Pancreas (tissue), 10 donors: ENCODE data around the gene PPP1R1B. TPM values are rescaled to one million over a fixed set of nuclear protein-coding genes. Genes with fewer than 3 reads are reported as not detected.

Source experiments
- ATAC-seq, 4 donors: fragments of 200-7000 bp; cut with Tn5 transposase; one replicate each; pipeline versions ENCODE4 v1.8.0 to v1.9.1; 2020; ENCODE audit warnings: mild to moderate bottlenecking in 4 of 4, moderate library complexity in 4 of 4
- DNase-seq, 6 donors: peaks; one replicate each; pipeline ENCODE4 v3.0.0-alpha.2; 2020
- FAIRE-seq: peaks from 2 replicates; lab custom pipeline; 2012; peaks lifted over from hg19 to GRCh38; lab: Jason Lieb, UNC
- H3K27ac ChIP-seq, 4 donors: fragments of 200-600 bp; sonication (generic); 1 replicate in 3 of 4; 2 replicates in 1 of 4; pipeline versions ENCODE4 v1.5.0 to v1.8.0; 2020
- H3K27me3 ChIP-seq, 4 donors: fragments of 200-600 bp; one replicate each; pipeline ENCODE4 v1.8.0; 2021
- H3K36me3 ChIP-seq, 3 donors: fragments of 200-600 bp; sonication (generic) in 1 of 3; one replicate each; pipeline versions ENCODE4 v1.5.0 to v1.8.0; 2020 to 2021
- H3K4me1 ChIP-seq, 3 donors: fragments of 200-600 bp; one replicate each; pipeline ENCODE4 v1.8.0; 2021
- H3K4me3 ChIP-seq, 4 donors: fragments of 200-600 bp; sonication (generic) in 2 of 4; one replicate each; pipeline versions ENCODE4 v1.5.0 to v1.8.0; 2020 to 2021
- H3K9me3 ChIP-seq, 4 donors: fragments of 200-600 bp; one replicate each; pipeline ENCODE4 v1.8.0; 2021
- CTCF ChIP-seq, 4 donors: fragments of 200-600 bp; sonication (generic) in 3 of 4; IDR thresholded peaks; one replicate each; pipeline versions ENCODE4 v1.5.0 to v1.8.0; 2021; ENCODE audit warnings: antibody characterized with exemption in 4 of 4
- WGBS, 2 donors: extraction: QIAGEN DNeasy Blood & Tissue Kit; methylation state at CpG; one replicate each; pipeline ENCODE4 v1.1.7; 2013; 5-methylcytosine and 5-hydroxymethylcytosine counted together
- intact Hi-C, 3 donors: fragments of 100-400 bp; cut with DNase I; formaldehyde crosslinking; loops; one replicate each; pipeline versions ENCODE4 v1.11.1 to v1.14.2; 2022
- polyA plus RNA-seq, 2 donors: library from polyadenylated mRNA; stranded (reverse); fragments of 200-250 nt; gene quantifications; one replicate each; pipeline ENCODE4 v1.2.3, GENCODE V29; 2013
- total RNA-seq, 6 donors: library from RNA; stranded (reverse); fragmentation: NEBNext Ultra II Directional in 4 of 6; extraction: Animal tissue kit (Norgen Biotek cat#: 25700) in 4 of 6; gene quantifications; one replicate each; pipeline versions ENCODE4 v1.2.1 to v1.2.4, GENCODE V29; 2021 to 2023
- donor health status: healthy with polysubstance abuse.
- donor health status: DM: no; HTN: no; CAD: no; lungs with moderate emphysema.
- donor health status: DM: no; HTN: no; CAD: no.
- donor health status: control.
- donor health status: control.
- donor health status: Bipolar disorder and iron deficiency.
- donor health status: DM: yes; HTN: yes; CAD: no.
- donor health status: DM: no; HTN: no; CAD: no.
- donor health status: DM: no; HTN: no; CAD: no.
- donor health status: DM: yes; HTN: yes; CAD: no.

Gene PPP1R1B
- total and polyA plus RNA-seq, 8 donors = 42.8 to 201 (median 63.5) TPM

GRCh38 chr17:39618246-39618913, 8.4 kb upstream of the PPP1R1B start:
- peak overlapping the region; percentile 39 to 49 (median 44) for H3K4me3 ChIP-seq
- intact Hi-C loops = no loop called here
- peak overlapping the region in 2 of 4 donors; percentile 17 to 52 for H3K27ac ChIP-seq
- H3K36me3 ChIP-seq = no peaks in the 10 kb centered on the region
- peaks cover 0 to 8% (median 4%) of the 10 kb centered on the region in 3 donors for H3K4me1 ChIP-seq
- H3K9me3 ChIP-seq = no peaks in the 10 kb centered on the region
- no peak for FAIRE-seq
- no peaks in the 10 kb centered on the region for H3K27me3 ChIP-seq
- 2 to 3% methylated on average over 22 to 33 of the region's 33 CpGs for WGBS, 2 donors
- peak in 2 of 4 donors; percentile 7 to 35 for ATAC-seq
- DNase-seq = peak in 1 of 6 donors; percentile 36
- TF ChIP-seq CTCF (IDR thresholded peaks at IDR 0.05) = no peak

GRCh38 chr17:39618956-39619785, 7.6 kb upstream of the PPP1R1B start:
- Histone ChIP-seq H3K27ac (no peak overlapping the region), H3K9me3 (no peaks in the 10 kb centered on the region), H3K4me1 (peaks cover 0 to 8% (median 4%) of the 10 kb centered on the region in 3 donors), H3K27me3 (no peaks in the 10 kb centered on the region), H3K4me3 (peak overlapping the region in 2 of 4 donors; percentile 46 to 49), H3K36me3 (no peaks in the 10 kb centered on the region)
- 38 to 40% methylated on average over 13 of the region's 13 CpGs for WGBS, 2 donors
- FAIRE-seq (no peak), DNase-seq (peak in 1 of 6 donors; percentile 28), ATAC-seq (no peak)
- TF ChIP-seq CTCF (IDR thresholded peaks at IDR 0.05) = no peak
- intact Hi-C loops = no loop called here

- no peaks in the 10 kb centered on the region for H3K9me3 ChIP-seq
- DNase-seq (no peak), ATAC-seq (no peak), FAIRE-seq (no peak)
- no peaks in the 10 kb centered on the region for H3K27me3 ChIP-seq
- no peak for TF ChIP-seq CTCF (IDR thresholded peaks at IDR 0.05)
- H3K4me1 ChIP-seq = peaks cover 0 to 8% (median 4%) of the 10 kb centered on the region in 3 donors
- no peaks in the 10 kb centered on the region for H3K36me3 ChIP-seq
- intact Hi-C loops = loop anchor here in 2 of 3 donors (5.0 kb wide), 3 partner anchors 67 to 138 kb away; no protein-coding TSS in a partner anchor
- no peak overlapping the region for H3K27ac ChIP-seq
- no peak overlapping the region for H3K4me3 ChIP-seq
- WGBS, 2 donors = 48 to 69% methylated on average over 1 of the region's 1 CpG
Observed at GRCh38 chr17:39619786-39620101, 7.0 kb upstream of the PPP1R1B start.

GRCh38 chr17:39621523-39622379, 5.0 kb upstream of the PPP1R1B start:
- DNase-seq (peak; percentile 67 to 96 (median 89)), ATAC-seq (peak; percentile 55 to 86 (median 74)), FAIRE-seq (no peak)
- intact Hi-C loops = loop anchor here in 2 of 3 donors (5.0 kb wide), 3 partner anchors 69 to 136 kb away; no protein-coding TSS in a partner anchor
- H3K4me1 ChIP-seq = peaks cover 0 to 8% (median 4%) of the 10 kb centered on the region in 3 donors
- no peak overlapping the region for H3K27ac ChIP-seq
- H3K4me3 ChIP-seq = no peak overlapping the region
- H3K27me3 ChIP-seq = no peaks in the 10 kb centered on the region
- H3K9me3 ChIP-seq = no peaks in the 10 kb centered on the region
- peak; percentile 98 to 99 (median 99) for TF ChIP-seq CTCF (IDR thresholded peaks at IDR 0.05)
- 6 to 7% methylated on average over 25 to 26 of the region's 26 CpGs for whole genome bisulfite sequencing, 2 donors
- no peaks in the 10 kb centered on the region for H3K36me3 ChIP-seq
